Neural cell (in vitro differentiated cells): ENCODE results near the gene MAST4. TPM values are rescaled to one million over a fixed set of nuclear protein-coding genes. Genes with fewer than 3 reads are reported as not detected.

Experiments
- H2AFZ ChIP-seq: fragments of 200-600, 300-800 bp; sonication (generic), shearing (Covaris generic); 2 replicates; pipeline ENCODE4 v1.6.0; 2014; ENCODE audit warnings: low read depth, mild to moderate bottlenecking, antibody characterized with exemption, low read length, moderate library complexity
- H3F3A ChIP-seq: fragments of 200-600 bp; shearing (Covaris generic); 2 replicates; pipeline ENCODE4 v1.6.1; 2016; ENCODE audit warnings: mild to moderate bottlenecking, moderate library complexity, mixed read lengths, antibody characterized with exemption, low read length; ENCODE audit not compliant: insufficient read depth, poor library complexity, severe bottlenecking
- H3K27ac ChIP-seq: fragments of 200-600, 300-800 bp; sonication (generic), shearing (Covaris generic); 2 replicates; pipeline ENCODE4 v1.5.1; 2014; ENCODE audit warnings: mild to moderate bottlenecking, low read length, moderate library complexity
- H3K27me3 ChIP-seq: fragments of 300-800, 200-600 bp; sonication (generic), shearing (Covaris generic); 2 replicates; pipeline ENCODE4 v1.6.0; 2014; ENCODE audit warnings: mild to moderate bottlenecking, low read depth, low read length, moderate library complexity; ENCODE audit not compliant: insufficient read depth
- H3K36me3 ChIP-seq: fragments of 300-800, 200-600 bp; sonication (generic), shearing (Covaris generic); 2 replicates; pipeline ENCODE4 v1.5.1; 2014; ENCODE audit warnings: mild to moderate bottlenecking, antibody characterized with exemption, low read length, moderate library complexity; ENCODE audit not compliant: insufficient read depth
- H3K4me2 ChIP-seq: fragments of 300-800, 200-600 bp; sonication (generic), shearing (Covaris generic); 2 replicates; pipeline ENCODE4 v1.6.0; 2014; ENCODE audit warnings: mild to moderate bottlenecking, low read length
- H3K4me3 ChIP-seq: fragments of 300-800, 200-600 bp; sonication (generic), shearing (Covaris generic); 2 replicates; pipeline ENCODE4 v1.5.1; 2014; ENCODE audit warnings: mild to moderate bottlenecking, low read length, moderate library complexity
- H3K79me2 ChIP-seq: fragments of 200-600 bp; shearing (Covaris generic); replicated peaks from 2 replicates; pipeline ENCODE4 v1.6.0; 2014; ENCODE audit warnings: mild to moderate bottlenecking, low read length, moderate library complexity; ENCODE audit not compliant: insufficient read depth
- H3K9ac ChIP-seq: fragments of 300-800, 200-600 bp; sonication (generic), shearing (Covaris generic); 2 replicates; pipeline ENCODE4 v1.6.1; 2016; ENCODE audit warnings: mild to moderate bottlenecking, low read length, mixed read lengths
- H3K9me2 ChIP-seq: fragments of 200-600 bp; shearing (Covaris generic); 2 replicates; pipeline ENCODE4 v1.6.1; 2016; ENCODE audit warnings: mild to moderate bottlenecking, low read length, mixed read lengths; ENCODE audit not compliant: insufficient read depth
- H3K9me3 ChIP-seq: fragments of 200-600, 300-800 bp; sonication (generic), shearing (Covaris generic); 2 replicates; pipeline ENCODE4 v1.6.1; 2016; ENCODE audit warnings: mild to moderate bottlenecking, mixed run types, low read length, moderate library complexity, mixed read lengths
- H4K20me1 ChIP-seq: fragments of 200-600 bp; shearing (Covaris generic); 2 replicates; pipeline ENCODE4 v1.6.1; 2016; ENCODE audit warnings: mild to moderate bottlenecking, mixed run types; ENCODE audit not compliant: insufficient read depth
- CTCF ChIP-seq: fragments of 450-650 bp; IDR thresholded peaks from 2 replicates; pipeline ENCODE4 v1.5.1; 2014; ENCODE audit warnings: antibody characterized with exemption, mild to moderate bottlenecking, moderate library complexity; ENCODE audit not compliant: poor library complexity, severe bottlenecking
- EP300 ChIP-seq: fragments of 450-650 bp; conservative IDR thresholded peaks from 2 replicates; pipeline ENCODE4 v1.6.1; 2014; ENCODE audit warnings: antibody characterized with exemption, mild to moderate bottlenecking, moderate library complexity; ENCODE audit not compliant: poor library complexity, severe bottlenecking
- MXI1 ChIP-seq: fragments of 450-650 bp; conservative IDR thresholded peaks from 2 replicates; pipeline ENCODE4 v1.6.1; 2014; ENCODE audit warnings: antibody characterized with exemption, mild to moderate bottlenecking; ENCODE audit not compliant: poor library complexity, severe bottlenecking
- POLR2AphosphoS5 ChIP-seq: IDR thresholded peaks from 2 replicates; pipeline ENCODE4 v1.6.1; 2012
- RAD21 ChIP-seq: fragments of 450-650 bp; conservative IDR thresholded peaks from 2 replicates; pipeline ENCODE4 v1.6.1; 2014; ENCODE audit warnings: antibody characterized with exemption, mild to moderate bottlenecking, moderate library complexity
- REST ChIP-seq: IDR thresholded peaks from 2 replicates; pipeline ENCODE4 v1.6.1; 2012; ENCODE audit warnings: borderline replicate concordance
- SMC3 ChIP-seq: fragments of 450-650 bp; conservative IDR thresholded peaks from 2 replicates; pipeline ENCODE4 v1.6.1; 2014; ENCODE audit warnings: antibody characterized with exemption, mild to moderate bottlenecking, moderate library complexity; ENCODE audit not compliant: poor library complexity
- TAF1 ChIP-seq: IDR thresholded peaks from 2 replicates; pipeline ENCODE4 v1.6.1; 2012; ENCODE audit warnings: low read depth
- polyA plus RNA-seq: library from polyadenylated mRNA; depleted of rRNA; stranded (reverse); fragments of >200 nt; gene quantifications from 2 replicates; pipeline ENCODE4 v1.2.3, GENCODE V29; 2014

MAST4 gene
- polyA plus RNA-seq, 1 donor from 2014 or later = 2.3 TPM

- Histone ChIP-seq H3K79me2 (no peaks in the 10 kb centered on the region), H2AFZ (no peak overlapping the region), H3K4me3 (no peak overlapping the region), H3K27ac (no peak overlapping the region), H3K4me2 (no peak overlapping the region), H3K9me3 (no peaks in the 10 kb centered on the region), H3K27me3 (no peaks in the 10 kb centered on the region), H3K36me3 (no peaks in the 10 kb centered on the region), H3K9me2 (no peaks in the 10 kb centered on the region), H3K9ac (no peak overlapping the region), H4K20me1 (no peaks in the 10 kb centered on the region), H3F3A (no peaks in the 10 kb centered on the region)
- TF ChIP-seq REST (no peak), CTCF (no peak), POLR2AphosphoS5 (no peak)
Observed at GRCh38 chr5:66554884-66555283, 41.3 kb upstream of the MAST4 start.

GRCh38 chr5:66558560-66558959, 37.6 kb upstream of the MAST4 start:
- Histone ChIP-seq H3K4me2 (no peak overlapping the region), H3K9me2 (no peaks in the 10 kb centered on the region), H3F3A (no peaks in the 10 kb centered on the region), H3K27me3 (no peaks in the 10 kb centered on the region), H3K4me3 (no peak overlapping the region), H4K20me1 (no peaks in the 10 kb centered on the region), H3K79me2 (no peaks in the 10 kb centered on the region), H3K27ac (no peak overlapping the region), H2AFZ (no peak overlapping the region), H3K36me3 (no peaks in the 10 kb centered on the region), H3K9me3 (peaks cover 6% of the 10 kb centered on the region), H3K9ac (no peak overlapping the region)
- TF ChIP-seq EP300 = no peak
- no peak for TF ChIP-seq SMC3
- no peak for TF ChIP-seq TAF1
- no peak for TF ChIP-seq CTCF
- no peak for TF ChIP-seq REST
- TF ChIP-seq MXI1 = no peak
- TF ChIP-seq RAD21 = no peak
